Right ventricle myocardium superior (tissue), 1 donor: ENCODE data around the gene HMGN1. TPM values are rescaled to one million over a fixed set of nuclear protein-coding genes. Genes with fewer than 3 reads are reported as not detected.

Source experiments
- ATAC-seq: fragments of 200-7000 bp; cut with Tn5 transposase; one replicate; pipeline ENCODE4 v1.9.1; 2020; ENCODE audit warnings: mild to moderate bottlenecking; ENCODE audit not compliant: poor library complexity
- DNase-seq: peaks from one replicate; pipeline ENCODE4 v3.0.0-alpha.2; 2020
- intact Hi-C: fragments of 100-400 bp; cut with DNase I; formaldehyde crosslinking; loops from one replicate; pipeline ENCODE4 v1.11.2; 2022
- total RNA-seq: library from RNA; stranded (reverse); fragmentation: NEBNext Ultra II Directional; extraction: Animal tissue kit (Norgen Biotek cat#: 25700); gene quantifications from one replicate; pipeline ENCODE4 v1.2.1, GENCODE V29; 2021
- donor health status: DM: no; HTN: yes; CAD: no; lungs with severe emphysema.

HMGN1 gene
- total RNA-seq, 1 donor from 2014 or later = 54.5 TPM

DNA sequence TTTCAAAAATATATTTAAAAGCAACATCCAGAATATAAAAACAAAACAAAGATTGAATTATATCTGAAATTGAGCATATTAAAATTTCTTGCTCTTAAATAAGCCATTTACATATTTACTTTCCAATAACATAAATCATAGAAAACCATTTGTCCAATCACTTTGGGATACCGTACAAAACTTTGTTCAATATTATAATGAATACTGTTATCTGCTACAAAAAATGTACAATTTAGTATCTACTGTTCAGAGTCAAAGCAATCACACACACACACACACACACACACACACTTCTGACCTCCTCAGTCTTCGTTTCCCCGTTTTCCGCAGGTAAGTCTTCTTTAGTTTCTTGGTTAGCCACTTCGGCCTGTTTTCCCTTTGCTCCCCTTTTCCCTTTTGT lies 4.0 kb downstream of the HMGN1 start:
- ATAC-seq = no peak
- intact Hi-C loops = loop anchor here (5.0 kb wide), 1 partner anchor 33 kb away; the partner anchor contains the start of gene BRWD1

DNA sequence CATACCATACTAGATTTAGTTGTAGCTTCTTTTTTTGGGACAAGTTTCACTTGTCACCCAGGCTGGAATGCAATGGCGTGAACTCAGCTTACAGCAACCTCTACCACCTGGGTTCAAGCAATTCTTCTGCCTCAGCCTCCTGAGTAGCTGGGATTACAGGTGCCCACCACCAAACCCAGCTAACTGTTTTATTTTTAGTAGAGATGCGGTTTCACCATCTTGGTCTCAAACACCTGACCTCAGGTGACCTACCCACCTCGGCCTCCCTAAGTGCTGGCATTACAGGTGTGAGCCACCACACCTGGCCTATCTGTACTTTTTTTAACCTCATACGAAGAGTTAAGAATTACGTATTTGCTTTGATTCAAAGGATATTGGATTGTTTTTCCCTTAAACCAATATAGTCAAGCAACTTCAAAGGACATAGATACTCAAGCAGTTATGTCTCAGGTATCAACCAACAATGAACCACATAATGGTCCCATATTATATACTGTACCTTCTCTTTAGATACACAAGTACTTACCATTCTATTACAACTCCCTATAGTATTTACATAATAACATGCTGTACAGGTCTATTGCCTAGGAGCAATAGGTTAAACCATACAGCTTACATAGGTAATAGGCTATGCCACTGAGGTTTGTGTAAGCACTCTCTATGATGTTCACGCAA lies 7.5 kb downstream of the HMGN1 start:
- intact Hi-C loops = no loop called here

More for the DNA sequence above, 4.0 kb downstream of the HMGN1 start:
- DNase-seq = no peak

DNA sequence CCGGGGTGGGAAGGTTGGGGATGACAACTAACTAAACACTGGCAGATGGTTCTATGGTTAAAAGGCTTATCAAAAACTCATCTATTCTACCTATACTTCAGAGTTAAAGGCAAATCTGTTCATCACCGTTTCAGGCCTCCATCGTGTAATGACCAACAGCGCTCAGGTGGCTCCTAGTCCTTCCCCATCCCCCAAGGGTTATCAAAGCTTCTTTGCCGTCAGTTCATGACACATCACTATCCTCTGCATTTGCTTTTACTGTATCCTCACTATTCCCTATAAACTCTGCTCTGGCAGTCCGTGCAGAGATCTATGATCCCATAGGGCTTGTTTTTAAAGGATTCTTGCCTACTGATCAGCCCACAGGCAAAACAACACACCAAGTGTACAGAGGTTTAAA lies 8.2 kb downstream of the HMGN1 start:
- ATAC-seq (no peak), DNase-seq (no peak)
- intact Hi-C loops = no loop called here

More for the DNA sequence above, 7.5 kb downstream of the HMGN1 start:
- DNase-seq = no peak
- no peak for ATAC-seq

DNA sequence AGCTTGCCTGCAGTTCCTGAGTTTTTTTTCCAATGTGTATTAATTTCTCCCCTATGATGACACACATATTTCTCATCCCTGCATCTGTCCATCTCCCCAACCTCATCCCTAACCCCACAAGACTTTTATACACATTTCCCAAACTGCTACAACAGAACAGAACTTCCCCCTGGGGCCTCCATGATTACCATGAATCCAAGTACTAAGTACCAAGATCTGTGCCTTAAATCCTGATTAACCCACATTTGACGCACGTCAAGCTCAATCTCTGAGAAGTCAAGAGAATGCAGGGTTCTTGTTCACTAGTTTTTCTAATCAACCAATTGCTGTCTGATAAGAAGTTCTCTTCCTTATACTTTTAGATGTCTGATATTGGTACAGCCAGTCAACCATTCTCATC lies 9.7 kb downstream of the HMGN1 start:
- intact Hi-C loops = no loop called here
- no peak for ATAC-seq
- DNase-seq = no peak

DNA sequence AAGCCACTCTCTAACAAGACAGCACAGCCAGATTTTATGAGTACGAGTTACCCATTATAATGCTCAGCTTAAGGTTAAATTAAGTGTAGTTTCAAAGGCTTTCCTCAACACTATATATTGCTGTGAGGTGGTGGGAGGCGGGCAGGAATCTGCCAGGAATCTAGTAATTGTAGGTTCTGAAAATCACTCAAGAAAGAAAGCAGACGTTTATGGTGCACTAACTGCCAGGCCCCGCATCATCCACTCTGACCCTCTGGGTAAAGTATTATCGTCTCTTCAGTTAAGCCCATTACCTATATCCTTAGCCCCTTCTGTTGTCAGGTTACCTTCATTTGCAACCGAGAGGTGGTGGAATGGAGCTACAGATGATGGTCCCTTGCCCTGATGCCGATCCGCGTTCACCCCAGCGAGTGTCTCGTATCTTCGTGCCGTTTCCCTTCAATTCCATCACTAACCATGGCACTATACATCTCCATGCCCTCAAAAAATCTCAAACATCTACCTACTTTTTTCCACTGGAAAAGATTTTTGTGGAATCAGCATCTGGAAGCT lies 12.4 kb downstream of the HMGN1 start:
- DNase-seq (no peak), ATAC-seq (no peak)
- intact Hi-C loops = no loop called here

DNA sequence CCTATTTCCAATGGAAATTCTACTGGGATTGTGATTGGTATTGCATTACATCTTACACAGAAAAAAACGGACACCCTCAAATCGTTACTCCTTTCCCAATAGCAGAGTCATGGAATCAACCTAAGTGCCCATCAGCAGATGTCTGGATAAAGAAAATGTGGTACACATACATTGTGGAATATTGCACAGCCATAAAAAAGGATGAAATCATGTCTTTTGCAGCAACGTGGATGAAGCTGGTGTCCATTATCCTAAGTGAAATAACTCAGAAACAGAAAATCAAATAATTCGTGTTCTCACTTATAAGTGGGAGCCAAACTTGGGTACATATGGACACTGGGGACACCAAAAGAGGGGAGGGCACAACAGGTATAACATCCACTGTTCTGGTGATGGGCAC lies 14.3 kb downstream of the HMGN1 start:
- DNase-seq (no peak), ATAC-seq (no peak)
- intact Hi-C loops = no loop called here

DNA sequence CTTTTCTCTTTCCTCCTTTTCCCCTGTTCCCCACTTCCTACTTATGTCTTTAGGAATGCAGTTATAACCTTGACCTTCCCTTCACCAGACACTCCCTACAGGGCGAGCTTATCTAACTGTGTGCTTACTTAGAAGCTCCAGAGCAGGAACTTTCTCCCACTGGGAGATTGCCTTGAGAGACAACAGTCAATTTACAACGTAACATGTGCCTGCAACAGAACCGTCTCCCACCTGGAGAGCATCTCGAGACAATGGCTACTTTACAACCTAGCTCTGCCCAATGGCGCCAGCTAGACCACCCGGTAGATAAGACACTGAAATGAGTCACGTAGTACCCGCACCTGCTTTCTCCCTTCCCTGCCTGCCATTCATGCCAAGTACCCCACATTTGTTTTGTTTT lies 16.7 kb downstream of the HMGN1 start:
- DNase-seq (no peak), ATAC-seq (peak; percentile 43)
- intact Hi-C loops = no loop called here

DNA sequence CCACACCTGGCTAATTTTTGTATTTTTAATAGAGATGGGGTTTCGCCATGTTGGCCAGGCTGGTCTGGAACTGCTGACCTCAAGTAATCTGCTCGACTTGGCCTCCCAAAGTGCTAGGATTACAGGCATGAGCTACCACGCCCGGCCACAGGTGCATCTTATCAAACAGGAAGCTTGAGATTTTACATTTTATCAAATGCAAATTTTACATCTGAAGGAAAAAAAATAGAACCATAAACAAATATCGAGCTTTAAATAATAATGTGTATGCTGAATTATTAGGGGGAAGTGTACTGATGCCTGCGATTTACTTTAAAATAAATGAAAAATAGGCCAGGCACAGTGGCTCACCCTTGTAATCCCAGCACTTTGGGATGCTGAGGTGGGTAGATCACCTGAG lies 18.9 kb downstream of the HMGN1 start:
- intact Hi-C loops = no loop called here
- DNase-seq (no peak), ATAC-seq (no peak)

DNA sequence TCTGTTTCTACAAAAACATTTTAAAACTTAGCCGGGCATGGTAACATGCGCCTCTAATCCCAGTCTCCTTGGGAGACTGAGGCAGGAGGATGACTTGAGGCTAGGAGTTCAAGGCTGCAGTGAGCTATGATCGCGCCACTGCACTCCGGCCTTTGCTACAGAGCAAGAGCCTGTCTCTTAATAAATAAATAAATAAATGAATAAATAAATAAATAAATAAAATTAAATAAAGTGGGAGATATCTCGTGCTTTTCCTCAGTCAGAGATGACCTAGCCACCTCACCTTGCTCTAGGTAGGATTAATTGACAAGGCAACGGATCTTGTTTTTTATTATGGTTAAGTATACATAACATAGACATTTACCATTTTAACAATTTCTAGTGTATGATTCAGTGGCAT lies 21.2 kb downstream of the HMGN1 start:
- intact Hi-C loops = no loop called here
- DNase-seq (no peak), ATAC-seq (no peak)

DNA sequence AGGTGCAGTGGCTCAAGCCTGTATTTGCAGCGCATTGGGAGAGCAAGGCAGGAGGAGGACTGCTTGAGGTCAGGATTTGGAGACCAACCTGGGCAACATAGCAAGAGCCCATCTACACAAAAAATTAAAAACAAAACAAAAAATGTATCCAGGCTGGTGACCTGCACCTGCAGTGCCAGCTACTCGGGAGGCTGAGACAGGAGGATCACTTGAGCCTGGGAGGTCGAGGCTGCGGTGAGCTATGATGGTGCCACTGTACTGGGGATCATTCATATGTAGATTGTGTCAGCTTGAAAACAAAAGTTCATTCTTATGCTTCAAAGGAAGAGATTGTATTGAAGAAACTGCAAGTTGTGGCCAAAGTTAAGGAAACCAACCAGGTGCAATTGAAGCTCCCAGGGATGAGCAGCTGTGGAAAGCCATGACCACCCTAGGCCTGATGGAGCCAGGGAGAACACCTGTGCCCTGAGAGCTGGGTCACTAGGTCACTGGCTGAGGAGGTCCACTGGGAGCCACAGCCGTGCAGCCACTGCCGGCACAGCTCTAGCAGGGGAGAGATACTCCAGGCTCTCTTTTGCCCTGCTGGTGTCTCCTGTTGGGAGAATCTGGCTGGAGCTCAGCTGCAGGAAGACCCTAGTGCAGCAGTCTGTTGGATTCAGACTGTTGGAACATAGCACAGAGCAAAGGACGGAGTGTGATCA lies 22.1 kb downstream of the HMGN1 start:
- intact Hi-C loops = no loop called here
- no peak for ATAC-seq
- DNase-seq = no peak

DNA sequence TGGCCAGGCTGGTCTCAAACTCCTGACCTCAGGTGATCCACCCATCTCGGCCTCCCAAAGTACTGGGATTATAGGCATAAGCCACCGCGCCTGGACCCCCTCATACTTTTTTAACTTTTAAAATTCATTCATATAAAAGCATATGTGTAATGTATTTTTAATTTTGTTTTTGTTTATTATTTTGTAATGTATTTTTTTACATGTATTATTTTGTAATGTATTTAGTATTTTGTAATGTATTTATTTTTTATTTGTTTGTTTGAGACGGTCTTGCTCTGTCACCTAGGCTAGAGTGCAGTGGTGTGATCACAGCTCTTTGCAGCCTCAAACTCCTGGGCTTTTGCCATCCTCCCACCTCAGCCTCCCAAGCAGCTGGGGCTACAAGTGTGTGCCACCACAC lies 23.4 kb downstream of the HMGN1 start:
- no peak for DNase-seq
- ATAC-seq = no peak
- intact Hi-C loops = no loop called here

DNA sequence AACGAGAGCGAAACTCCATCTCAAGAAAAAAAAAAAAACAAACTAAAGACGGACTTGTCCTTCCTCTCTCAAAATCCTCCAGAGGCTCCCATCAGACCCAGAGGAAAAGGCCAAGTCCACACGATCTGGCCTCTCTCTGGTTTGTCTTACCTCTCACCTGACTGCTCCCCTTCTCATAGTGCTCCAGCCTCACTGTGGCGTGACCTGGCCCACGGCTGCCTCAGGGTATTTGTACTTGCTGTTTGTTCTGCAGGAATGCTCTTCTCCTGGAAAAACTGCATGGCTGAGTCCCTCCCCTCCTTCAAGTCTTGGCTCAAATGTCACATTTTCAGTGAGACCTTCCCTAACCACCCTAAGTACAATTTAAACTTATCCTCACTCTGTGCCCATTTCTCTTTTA lies 27.5 kb downstream of the HMGN1 start:
- ATAC-seq = no peak
- intact Hi-C loops = no loop called here
- no peak for DNase-seq

DNA sequence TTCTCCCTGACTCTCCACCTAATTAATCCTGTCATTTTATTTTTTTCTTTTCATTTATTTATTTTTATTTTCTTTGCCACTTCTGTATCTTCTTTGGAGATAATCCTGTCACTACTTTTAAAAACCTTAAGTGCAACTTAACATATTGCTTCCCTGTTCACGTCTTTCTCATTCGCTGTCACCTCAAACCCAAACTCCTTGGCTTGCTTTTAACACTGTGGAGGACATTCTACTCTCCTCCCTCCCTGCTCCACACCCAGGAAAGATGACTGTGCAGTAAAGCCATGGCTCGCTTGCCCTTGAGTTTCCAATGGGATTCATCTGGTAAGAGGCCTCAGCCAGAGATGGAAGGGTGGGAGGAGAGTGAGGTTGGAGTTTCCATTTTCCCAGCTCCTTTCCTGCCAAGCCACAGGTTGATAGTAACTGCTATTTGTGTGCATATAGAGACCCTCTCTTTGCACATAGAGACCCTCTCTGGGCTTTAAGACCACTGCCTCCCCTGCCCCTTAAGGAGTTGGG lies 29.0 kb downstream of the HMGN1 start:
- no peak for DNase-seq
- intact Hi-C loops = no loop called here
- peak; percentile 58 for ATAC-seq

DNA sequence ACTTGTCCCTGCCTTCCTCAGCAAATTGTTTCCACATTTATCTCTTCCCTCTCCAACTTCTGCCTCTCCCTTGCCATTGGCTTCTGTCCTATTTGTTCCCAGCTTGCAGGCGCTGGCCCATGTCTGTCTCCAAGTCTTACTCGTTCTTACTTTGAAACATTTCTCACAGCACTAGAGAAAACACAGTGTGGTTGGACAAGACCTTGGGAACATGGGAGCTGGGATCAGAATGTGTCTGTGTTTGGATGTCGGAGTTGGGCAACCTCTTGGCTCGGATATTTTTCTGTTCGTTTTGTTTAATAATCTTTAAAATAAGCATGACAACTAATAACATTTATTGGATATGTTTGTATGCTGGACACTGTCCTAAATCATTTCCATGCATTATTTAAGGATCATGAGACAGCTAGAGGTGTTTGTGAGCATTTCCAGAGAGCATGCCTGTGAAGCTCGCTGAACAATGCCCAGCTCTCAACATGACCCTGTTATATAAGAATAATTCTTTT lies 29.6 kb downstream of the HMGN1 start:
- ATAC-seq (peak; percentile 81), DNase-seq (peak; percentile 63)
- intact Hi-C loops = no loop called here

DNA sequence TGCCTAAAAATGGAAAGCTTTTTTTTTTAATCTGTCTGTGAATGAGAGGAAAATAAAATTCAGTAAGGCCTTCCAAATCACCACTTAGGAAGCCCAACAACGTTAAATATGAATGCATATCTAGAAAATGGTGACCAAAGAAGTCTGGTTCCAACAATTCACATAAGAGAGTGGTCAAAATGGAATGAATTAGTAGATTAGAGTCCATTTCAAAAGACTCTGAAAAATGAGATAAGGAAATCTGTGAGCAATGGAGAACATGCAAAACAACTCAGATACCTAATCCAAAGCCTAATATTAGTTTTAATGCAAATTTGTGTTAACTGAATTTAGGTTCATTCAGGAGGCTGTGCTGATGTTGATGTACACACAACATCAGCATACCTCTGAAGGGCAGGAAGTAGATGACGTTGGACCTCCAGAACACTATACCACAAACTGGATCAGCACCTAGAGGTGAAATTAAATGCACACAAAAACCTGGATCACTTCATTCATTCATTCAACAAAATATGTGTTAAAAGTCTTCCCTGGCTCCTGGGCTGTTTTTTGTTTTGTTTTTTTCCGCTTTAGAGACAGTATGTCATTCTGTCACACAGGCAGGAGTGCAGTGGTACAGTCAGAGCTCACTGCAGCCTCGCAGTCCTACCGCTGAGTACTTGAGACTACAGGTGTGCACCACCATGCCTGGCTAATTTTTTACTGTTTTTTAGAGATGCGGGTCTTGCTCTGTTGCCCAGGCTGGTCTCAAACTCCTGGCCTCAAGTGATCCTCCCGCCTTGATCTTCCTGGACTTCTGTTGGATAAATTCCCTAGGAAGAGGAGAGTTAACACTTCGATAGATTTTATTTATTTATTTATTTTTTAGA lies 30.6 kb downstream of the HMGN1 start:
- intact Hi-C loops = no loop called here

DNA sequence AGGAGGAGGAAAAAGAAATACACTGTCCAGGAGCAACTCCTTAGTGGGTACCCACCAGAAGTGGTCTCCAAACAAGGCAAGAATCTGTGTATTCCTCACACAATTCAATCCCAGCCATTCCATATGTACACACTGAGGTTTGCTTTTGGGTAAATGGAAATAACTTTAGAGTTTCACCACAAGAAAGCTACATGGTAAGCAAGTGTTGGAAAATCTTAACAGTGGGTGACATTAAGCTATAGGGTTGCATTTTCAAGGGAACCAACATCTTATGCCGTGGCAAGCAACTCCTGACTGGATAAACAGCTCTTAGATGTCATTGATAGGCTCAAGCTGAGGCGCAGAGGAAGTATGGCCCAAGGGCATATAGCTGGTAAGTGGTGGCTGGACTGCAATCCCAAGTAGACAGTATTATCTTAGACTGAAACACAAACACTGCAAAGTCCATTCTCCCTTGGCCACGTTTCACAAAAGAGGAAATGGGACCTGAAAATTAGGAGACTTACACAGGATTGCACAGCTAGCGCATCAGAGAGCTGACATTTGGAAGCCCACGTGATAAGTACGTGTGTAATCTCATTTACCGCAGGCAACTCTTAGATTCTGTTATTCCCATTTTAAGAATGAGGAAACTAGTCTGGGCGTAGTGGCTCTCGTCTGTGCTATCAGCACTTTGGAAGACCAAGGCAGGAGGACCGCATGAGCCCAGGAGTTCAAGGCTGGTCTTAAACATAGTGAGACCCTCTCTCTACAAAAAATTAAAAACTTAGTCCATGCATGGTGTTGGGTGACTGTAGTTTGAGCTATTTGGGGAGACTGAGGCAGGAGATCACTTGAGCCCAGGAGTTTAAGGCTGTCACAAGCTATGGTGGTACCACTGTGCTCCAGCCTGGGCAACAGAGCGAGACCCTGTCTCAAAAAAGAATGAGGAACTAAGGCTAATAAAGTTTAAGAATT lies 31.5 kb downstream of the HMGN1 start:
- intact Hi-C loops = no loop called here
- no peak for ATAC-seq

More for the DNA sequence above, 30.6 kb downstream of the HMGN1 start:
- DNase-seq = no peak
- no peak for ATAC-seq

DNA sequence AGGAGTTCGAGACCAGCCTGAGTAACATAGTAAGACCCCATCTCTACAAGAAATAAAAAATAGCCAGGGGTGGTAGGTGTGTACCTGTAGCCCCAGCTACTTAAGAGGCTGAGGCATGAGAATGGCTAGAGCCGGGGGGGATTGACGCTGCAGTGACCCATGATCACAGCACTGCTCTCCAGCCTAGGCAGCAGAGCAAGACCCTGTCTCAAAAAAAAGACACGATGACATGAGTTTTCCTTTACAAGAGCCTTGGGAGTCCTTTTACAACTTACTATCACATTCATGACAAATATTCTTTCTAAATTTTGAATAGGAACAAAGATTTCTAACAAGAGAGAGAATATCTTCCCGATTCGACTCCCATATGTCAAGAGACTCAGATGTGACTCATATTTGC lies 32.2 kb downstream of the HMGN1 start:
- ATAC-seq = no peak
- DNase-seq = no peak
- intact Hi-C loops = no loop called here

More for the DNA sequence above, 31.5 kb downstream of the HMGN1 start:
- DNase-seq = no peak
